Liver (tissue), 9 donors: ENCODE results near the gene ASAP2. TPM values are rescaled to one million over a fixed set of nuclear protein-coding genes. Genes with fewer than 3 reads are reported as not detected.

Experiments
- DNase-seq: peaks from one replicate; pipeline ENCODE4 v3.0.0-alpha.2; 2017; ENCODE audit warnings: low spot score
- H3K27ac ChIP-seq, 2 donors: one replicate each; pipeline ENCODE4 v1.7.0; 2013; ENCODE audit warnings: inconsistent platforms in 2 of 2, low read length in 2 of 2, control low read depth in 1 of 2, low read depth in 1 of 2, mild to moderate bottlenecking in 1 of 2
- H3K27me3 ChIP-seq, 4 donors: one replicate each; pipeline versions ENCODE4 v1.6.1 to v1.7.0; 2013; ENCODE audit warnings: low read length in 3 of 4, inconsistent platforms in 1 of 4, mild to moderate bottlenecking in 1 of 4, moderate library complexity in 1 of 4; ENCODE audit not compliant: control insufficient read depth in 4 of 4, insufficient read depth in 4 of 4
- H3K36me3 ChIP-seq, 4 donors: one replicate each; pipeline versions ENCODE4 v1.6.1 to v1.7.0; 2013; ENCODE audit warnings: low read length in 3 of 4, mild to moderate bottlenecking in 3 of 4, low read depth in 1 of 4, moderate library complexity in 1 of 4; ENCODE audit not compliant: control insufficient read depth in 4 of 4, insufficient read depth in 3 of 4
- H3K4me1 ChIP-seq, 4 donors: one replicate each; pipeline versions ENCODE4 v1.6.1 to v1.7.0; 2013; ENCODE audit warnings: low read length in 3 of 4, mild to moderate bottlenecking in 3 of 4, moderate library complexity in 1 of 4; ENCODE audit not compliant: control insufficient read depth in 4 of 4, insufficient read depth in 4 of 4
- H3K4me3 ChIP-seq, 3 donors: one replicate each; pipeline versions ENCODE4 v1.6.1 to v1.7.0; 2013; ENCODE audit warnings: low read length in 3 of 3, control low read depth in 1 of 3, low read depth in 1 of 3, mild to moderate bottlenecking in 1 of 3
- H3K9ac ChIP-seq, 2 donors: one replicate each; pipeline ENCODE4 v1.7.0; 2013; ENCODE audit warnings: low read length in 2 of 2, mild to moderate bottlenecking in 2 of 2, moderate library complexity in 2 of 2, control low read depth in 1 of 2, low read depth in 1 of 2
- H3K9me3 ChIP-seq, 4 donors: one replicate each; pipeline versions ENCODE4 v1.6.1 to v1.7.0; 2013; ENCODE audit warnings: low read length in 3 of 4; ENCODE audit not compliant: control insufficient read depth in 4 of 4
- FOXA1 ChIP-seq: IDR thresholded peaks from 2 replicates; pipeline ENCODE4 v1.6.1; 2016; ENCODE audit warnings: antibody characterized with exemption
- GABPA ChIP-seq, 2 donors: IDR thresholded peaks in 1 of 2; conservative IDR thresholded peaks in 1 of 2; 2 replicates each; pipeline ENCODE4 v1.6.1; 2016; ENCODE audit warnings: antibody characterized with exemption in 2 of 2, mild to moderate bottlenecking in 1 of 2, moderate library complexity in 1 of 2
- HNF4A ChIP-seq, 2 donors: conservative IDR thresholded peaks; 2 replicates each; pipeline ENCODE4 v1.6.1; 2016; ENCODE audit warnings: antibody characterized with exemption in 2 of 2, mild to moderate bottlenecking in 2 of 2
- JUND ChIP-seq, 2 donors: IDR thresholded peaks; 2 replicates each; pipeline ENCODE4 v1.6.1; 2016; ENCODE audit warnings: antibody characterized with exemption in 2 of 2
- RAD21 ChIP-seq, 2 donors: IDR thresholded peaks; 2 replicates each; pipeline ENCODE4 v1.6.1; 2016; ENCODE audit warnings: antibody characterized with exemption in 2 of 2, mild to moderate bottlenecking in 2 of 2
- RXRA ChIP-seq, 2 donors: IDR thresholded peaks; 2 replicates each; pipeline ENCODE4 v1.6.1; 2017 to 2018; ENCODE audit warnings: antibody characterized with exemption in 2 of 2, mild to moderate bottlenecking in 1 of 2
- YY1 ChIP-seq: IDR thresholded peaks from 2 replicates; pipeline ENCODE4 v1.6.1; 2016; ENCODE audit warnings: antibody characterized with exemption, mild to moderate bottlenecking
- WGBS: extraction: QIAGEN DNeasy Blood & Tissue Kit; methylation state at CpG from one replicate; pipeline ENCODE4 v1.1.7; 2013; 5-methylcytosine and 5-hydroxymethylcytosine counted together
- polyA plus RNA-seq, 2 donors: library from polyadenylated mRNA; stranded (reverse) in 1 of 2; unstranded in 1 of 2; fragments of 200-250 nt in 1 of 2; fragments of >200 nt in 1 of 2; fragmentation: Nextera tagmentation in 1 of 2; extraction: Ambion mirVana in 1 of 2; gene quantifications; one replicate each; pipeline versions ENCODE4 v1.2.1 to v1.2.3, GENCODE V29; 2013 to 2015
- total RNA-seq, 2 donors: library from RNA; depleted of rRNA; stranded (reverse); fragments of >200 nt; gene quantifications; one replicate each; pipeline ENCODE4 v1.2.3, GENCODE V29; 2014
- TF ChIP-seq, protein P1 (sequence below): IDR thresholded peaks from 2 replicates; pipeline ENCODE4 v1.6.1; 2016; ENCODE audit warnings: antibody characterized with exemption, mild to moderate bottlenecking
- TF ChIP-seq, protein P2 (sequence below): IDR thresholded peaks from 2 replicates; pipeline ENCODE4 v1.6.1; 2016; ENCODE audit warnings: antibody characterized with exemption
- TF ChIP-seq, protein P3 (sequence below): fragments of 150-350 bp; IDR thresholded peaks from 2 replicates; pipeline ENCODE4 v1.5.1; 2017; ENCODE audit warnings: improper control_type of control experiment, low read depth, low read length; ENCODE audit not compliant: missing input control
- donor health status: healthy.
- donor health status: healthy.
- donor health status: healthy.
- donor health status: healthy.
- donor health status: healthy.

The ASAP2 gene
- total and polyA plus RNA-seq, 4 donors, result 0.36 to 5.9 (median 2.6) TPM

DNA sequence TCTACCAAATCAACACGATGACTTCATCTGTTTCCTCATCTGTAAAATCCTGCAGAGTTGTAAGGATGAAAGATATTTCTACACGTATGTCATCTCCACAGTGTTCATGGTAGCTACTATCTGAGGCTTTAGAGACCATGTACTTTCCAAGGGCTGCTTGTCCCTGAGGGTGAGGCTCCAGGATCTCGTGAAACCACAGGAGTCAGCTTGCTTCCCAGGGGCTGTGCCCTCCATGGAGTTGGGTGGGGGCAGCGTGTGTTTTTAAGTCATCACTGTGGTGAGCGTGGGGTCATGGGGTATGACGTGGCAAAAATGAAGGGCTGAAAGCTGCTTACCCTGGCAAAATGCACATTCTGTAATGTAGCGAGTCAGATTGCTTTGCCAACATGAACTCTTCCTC lies 81.6 kb downstream of the ASAP2 start:
- no peaks in the 10 kb centered on the region for H3K9me3 ChIP-seq
- H3K4me3 ChIP-seq, result no peak overlapping the region
- no peak overlapping the region for H3K9ac ChIP-seq
- H3K36me3 ChIP-seq, result no peaks in the 10 kb centered on the region
- H3K4me1 ChIP-seq, result peaks cover 0 to 4% (median 3%) of the 10 kb centered on the region in 4 donors
- DNase-seq, result no peak
- TF ChIP-seq GABPA (IDR thresholded peaks at IDR 0.05 in 1 of 2, conservative IDR thresholded peaks at IDR 0.05 in 1 of 2) (no peak), HNF4A (conservative IDR thresholded peaks at IDR 0.05) (no peak), JUND (IDR thresholded peaks at IDR 0.05) (no peak), FOXA1 (no peak), RXRA (IDR thresholded peaks at IDR 0.05) (no peak), YY1 (no peak), RAD21 (IDR thresholded peaks at IDR 0.05) (no peak)
- TF ChIP-seq, protein P1, sequence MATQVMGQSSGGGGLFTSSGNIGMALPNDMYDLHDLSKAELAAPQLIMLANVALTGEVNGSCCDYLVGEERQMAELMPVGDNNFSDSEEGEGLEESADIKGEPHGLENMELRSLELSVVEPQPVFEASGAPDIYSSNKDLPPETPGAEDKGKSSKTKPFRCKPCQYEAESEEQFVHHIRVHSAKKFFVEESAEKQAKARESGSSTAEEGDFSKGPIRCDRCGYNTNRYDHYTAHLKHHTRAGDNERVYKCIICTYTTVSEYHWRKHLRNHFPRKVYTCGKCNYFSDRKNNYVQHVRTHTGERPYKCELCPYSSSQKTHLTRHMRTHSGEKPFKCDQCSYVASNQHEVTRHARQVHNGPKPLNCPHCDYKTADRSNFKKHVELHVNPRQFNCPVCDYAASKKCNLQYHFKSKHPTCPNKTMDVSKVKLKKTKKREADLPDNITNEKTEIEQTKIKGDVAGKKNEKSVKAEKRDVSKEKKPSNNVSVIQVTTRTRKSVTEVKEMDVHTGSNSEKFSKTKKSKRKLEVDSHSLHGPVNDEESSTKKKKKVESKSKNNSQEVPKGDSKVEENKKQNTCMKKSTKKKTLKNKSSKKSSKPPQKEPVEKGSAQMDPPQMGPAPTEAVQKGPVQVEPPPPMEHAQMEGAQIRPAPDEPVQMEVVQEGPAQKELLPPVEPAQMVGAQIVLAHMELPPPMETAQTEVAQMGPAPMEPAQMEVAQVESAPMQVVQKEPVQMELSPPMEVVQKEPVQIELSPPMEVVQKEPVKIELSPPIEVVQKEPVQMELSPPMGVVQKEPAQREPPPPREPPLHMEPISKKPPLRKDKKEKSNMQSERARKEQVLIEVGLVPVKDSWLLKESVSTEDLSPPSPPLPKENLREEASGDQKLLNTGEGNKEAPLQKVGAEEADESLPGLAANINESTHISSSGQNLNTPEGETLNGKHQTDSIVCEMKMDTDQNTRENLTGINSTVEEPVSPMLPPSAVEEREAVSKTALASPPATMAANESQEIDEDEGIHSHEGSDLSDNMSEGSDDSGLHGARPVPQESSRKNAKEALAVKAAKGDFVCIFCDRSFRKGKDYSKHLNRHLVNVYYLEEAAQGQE, result no peak
- TF ChIP-seq, protein P2, sequence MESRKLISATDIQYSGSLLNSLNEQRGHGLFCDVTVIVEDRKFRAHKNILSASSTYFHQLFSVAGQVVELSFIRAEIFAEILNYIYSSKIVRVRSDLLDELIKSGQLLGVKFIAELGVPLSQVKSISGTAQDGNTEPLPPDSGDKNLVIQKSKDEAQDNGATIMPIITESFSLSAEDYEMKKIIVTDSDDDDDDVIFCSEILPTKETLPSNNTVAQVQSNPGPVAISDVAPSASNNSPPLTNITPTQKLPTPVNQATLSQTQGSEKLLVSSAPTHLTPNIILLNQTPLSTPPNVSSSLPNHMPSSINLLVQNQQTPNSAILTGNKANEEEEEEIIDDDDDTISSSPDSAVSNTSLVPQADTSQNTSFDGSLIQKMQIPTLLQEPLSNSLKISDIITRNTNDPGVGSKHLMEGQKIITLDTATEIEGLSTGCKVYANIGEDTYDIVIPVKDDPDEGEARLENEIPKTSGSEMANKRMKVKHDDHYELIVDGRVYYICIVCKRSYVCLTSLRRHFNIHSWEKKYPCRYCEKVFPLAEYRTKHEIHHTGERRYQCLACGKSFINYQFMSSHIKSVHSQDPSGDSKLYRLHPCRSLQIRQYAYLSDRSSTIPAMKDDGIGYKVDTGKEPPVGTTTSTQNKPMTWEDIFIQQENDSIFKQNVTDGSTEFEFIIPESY, result no peak
- 95% methylated on average over 7 of the region's 7 CpGs for WGBS
- no peaks in the 10 kb centered on the region for H3K27me3 ChIP-seq
- no peak overlapping the region for H3K27ac ChIP-seq

DNA sequence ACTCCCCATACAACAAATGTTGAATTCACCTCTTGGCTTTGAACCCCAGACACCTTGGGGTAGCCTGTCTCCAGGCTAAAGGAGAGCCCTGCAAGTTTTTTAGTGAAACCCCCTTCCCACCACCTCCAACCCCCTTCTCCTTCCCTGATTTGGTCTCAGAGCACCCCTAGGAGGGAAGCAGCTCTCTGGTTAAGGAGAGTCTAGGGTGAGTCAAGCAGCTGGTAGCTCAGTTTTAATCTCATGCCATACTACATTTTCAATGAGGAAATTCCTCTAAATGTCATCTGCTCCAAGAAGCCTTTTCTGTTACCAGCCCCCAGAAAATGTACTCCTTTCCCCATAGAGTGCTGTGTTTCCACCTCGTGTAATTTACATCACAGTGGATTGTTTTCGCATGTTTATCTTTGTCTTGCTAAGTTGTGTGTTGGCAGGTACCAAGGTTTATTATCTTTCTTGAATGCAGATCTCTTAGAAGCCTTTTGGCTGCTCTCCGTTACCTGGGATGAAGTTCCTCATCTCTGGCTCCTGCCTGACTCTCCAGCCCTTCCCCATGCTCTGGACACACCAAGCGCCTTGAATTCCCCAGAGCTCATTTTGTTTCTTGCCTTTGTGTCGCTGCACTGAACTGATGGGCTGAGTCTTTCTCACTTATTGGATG lies 82.2 kb downstream of the ASAP2 start:
- Histone ChIP-seq H3K27me3 (no peaks in the 10 kb centered on the region), H3K27ac (no peak overlapping the region), H3K4me3 (no peak overlapping the region), H3K9ac (no peak overlapping the region), H3K9me3 (no peaks in the 10 kb centered on the region), H3K4me1 (peaks cover 0 to 4% (median 3%) of the 10 kb centered on the region in 4 donors), H3K36me3 (no peaks in the 10 kb centered on the region)
- 93% methylated on average over 5 of the region's 5 CpGs for WGBS
- no peak for TF ChIP-seq RAD21 (IDR thresholded peaks at IDR 0.05)
- DNase-seq, result no peak

DNA sequence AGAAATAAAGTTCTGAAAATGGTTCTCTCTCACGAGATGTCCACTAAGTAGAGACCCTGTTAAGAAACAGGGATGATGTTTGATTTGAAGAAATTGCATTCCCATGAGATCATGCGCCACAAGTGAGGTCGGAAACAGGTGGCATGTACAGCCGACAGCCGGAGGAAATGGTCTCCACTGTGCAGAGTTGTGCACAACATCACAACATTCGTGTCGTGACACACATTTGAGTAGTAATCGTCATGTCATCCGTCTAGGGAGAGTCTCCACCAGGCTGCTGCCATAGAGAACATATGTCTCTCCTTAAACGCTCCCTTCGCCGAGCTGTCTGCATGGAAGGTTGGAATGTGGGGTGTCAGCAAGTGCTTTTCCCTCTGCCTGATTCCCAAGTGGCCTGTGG lies 84.7 kb downstream of the ASAP2 start:
- no peaks in the 10 kb centered on the region for H3K27me3 ChIP-seq
- TF ChIP-seq FOXA1 (no peak), RAD21 (IDR thresholded peaks at IDR 0.05) (no peak)
- TF ChIP-seq, protein P3, sequence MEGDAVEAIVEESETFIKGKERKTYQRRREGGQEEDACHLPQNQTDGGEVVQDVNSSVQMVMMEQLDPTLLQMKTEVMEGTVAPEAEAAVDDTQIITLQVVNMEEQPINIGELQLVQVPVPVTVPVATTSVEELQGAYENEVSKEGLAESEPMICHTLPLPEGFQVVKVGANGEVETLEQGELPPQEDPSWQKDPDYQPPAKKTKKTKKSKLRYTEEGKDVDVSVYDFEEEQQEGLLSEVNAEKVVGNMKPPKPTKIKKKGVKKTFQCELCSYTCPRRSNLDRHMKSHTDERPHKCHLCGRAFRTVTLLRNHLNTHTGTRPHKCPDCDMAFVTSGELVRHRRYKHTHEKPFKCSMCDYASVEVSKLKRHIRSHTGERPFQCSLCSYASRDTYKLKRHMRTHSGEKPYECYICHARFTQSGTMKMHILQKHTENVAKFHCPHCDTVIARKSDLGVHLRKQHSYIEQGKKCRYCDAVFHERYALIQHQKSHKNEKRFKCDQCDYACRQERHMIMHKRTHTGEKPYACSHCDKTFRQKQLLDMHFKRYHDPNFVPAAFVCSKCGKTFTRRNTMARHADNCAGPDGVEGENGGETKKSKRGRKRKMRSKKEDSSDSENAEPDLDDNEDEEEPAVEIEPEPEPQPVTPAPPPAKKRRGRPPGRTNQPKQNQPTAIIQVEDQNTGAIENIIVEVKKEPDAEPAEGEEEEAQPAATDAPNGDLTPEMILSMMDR, result no peak
- no peaks in the 10 kb centered on the region for H3K9me3 ChIP-seq
- H3K27ac ChIP-seq, result no peak overlapping the region
- DNase-seq, result no peak
- no peaks in the 10 kb centered on the region for H3K36me3 ChIP-seq
- WGBS, result 93% methylated on average over 12 of the region's 12 CpGs
- no peak overlapping the region for H3K9ac ChIP-seq
- H3K4me1 ChIP-seq, result peaks cover 0 to 4% (median 3%) of the 10 kb centered on the region in 4 donors
- no peak overlapping the region for H3K4me3 ChIP-seq
